K562 (cell line): ENCODE measurements around the gene DLX3. TPM values are rescaled to one million over a fixed set of nuclear protein-coding genes. Genes with fewer than 3 reads are reported as not detected.

Experiments
- ATAC-seq: fragments of 200-7000 bp; cut with Tn5 transposase; 3 replicates; pipeline ENCODE4 v1.9.1; 2020; ENCODE audit warnings: moderate library complexity
- BruUV-seq: library from RNA; stranded (reverse); fragments of 400-500 nt; replicated peaks from 2 replicates; lab custom pipeline; 2021; lab: Mats Ljungman, UMichigan
- CTCF ChIA-PET: fragments of 300-600 bp; formaldehyde crosslinking; extraction: SDS; loops from one replicate; lab custom pipeline; 2021; ENCODE audit warnings: low intra/inter-chr PET ratio; lab: Yijun Ruan, JAX
- POLR2A ChIA-PET: fragments of 300-600, 350-650 bp; sonication (Branson Sonifier 250); formaldehyde crosslinking; extraction: SDS; loops from one replicate; lab custom pipeline; 2021; ENCODE audit warnings: antibody characterized with exemption, inconsistent platforms; lab: Yijun Ruan, JAX
- DNase-seq, 4 experiments: peaks; one replicate each; pipeline versions ENCODE4 v3.0.0 to v3.0.0-alpha.2; 2011 to 2018; ENCODE audit warnings: low spot score in 3 of 4, mixed read lengths in 3 of 4; ENCODE audit errors: extremely low read depth in 1 of 4
- FAIRE-seq: peaks from 2 replicates; lab custom pipeline; 2011; peaks lifted over from hg19 to GRCh38; lab: Jason Lieb, UNC
- H2AFZ ChIP-seq: 2 replicates; pipeline ENCODE4 v1.6.0; 2011; ENCODE audit warnings: low read depth, low read length, control low read depth, inconsistent platforms
- H3K27ac ChIP-seq: fragments of 200-600 bp; 3 replicates; pipeline ENCODE4 v1.8.0; 2011; ENCODE audit warnings: low read depth, mild to moderate bottlenecking, control low read depth, inconsistent platforms, low read length, moderate library complexity, mixed read lengths; ENCODE audit errors: extremely low read depth
- H3K27me3 ChIP-seq, 2 experiments: fragments of 300-600 bp in 1 of 2; 2 replicates in 1 of 2; 3 replicates in 1 of 2; pipeline versions ENCODE4 v1.6.0 to v1.8.0; 2011; ENCODE audit warnings: inconsistent platforms in 2 of 2, low read length in 2 of 2, mild to moderate bottlenecking in 1 of 2, mixed read lengths in 1 of 2, moderate library complexity in 1 of 2; ENCODE audit not compliant: control insufficient read depth in 2 of 2, insufficient read depth in 2 of 2
- H3K36me3 ChIP-seq: fragments of 300-600 bp; 3 replicates; pipeline ENCODE4 v1.8.0; 2011; ENCODE audit warnings: mild to moderate bottlenecking, low read length, inconsistent platforms; ENCODE audit not compliant: control insufficient read depth, insufficient read depth
- H3K4me1 ChIP-seq, 2 experiments: fragments of 200-600 bp in 1 of 2; replicated peaks in 1 of 2; 2 replicates in 1 of 2; 3 replicates in 1 of 2; pipeline versions ENCODE4 v1.5.1 to v1.8.0; 2011; ENCODE audit warnings: inconsistent platforms in 2 of 2, low read length in 2 of 2, mild to moderate bottlenecking in 1 of 2, mixed read lengths in 1 of 2, moderate library complexity in 1 of 2; ENCODE audit not compliant: control insufficient read depth in 2 of 2, insufficient read depth in 2 of 2
- H3K4me2 ChIP-seq: 2 replicates; pipeline ENCODE4 v1.6.1; 2011; ENCODE audit warnings: low read length, control low read depth, inconsistent platforms, mixed read lengths; ENCODE audit not compliant: insufficient read depth
- H3K4me3 ChIP-seq: fragments of 200-600 bp; sonication (generic), shearing (Covaris generic); 2 replicates; pipeline ENCODE4 v1.5.1; 2016; ENCODE audit warnings: control low read depth, inconsistent platforms
- H3K79me2 ChIP-seq: fragments of 200-600 bp; 3 replicates; pipeline ENCODE4 v1.8.0; 2011; ENCODE audit warnings: low read length, inconsistent platforms; ENCODE audit not compliant: control insufficient read depth, insufficient read depth
- H3K9ac ChIP-seq, 2 experiments: 2 replicates each; pipeline versions ENCODE4 v1.6.0 to v1.6.1; 2011; ENCODE audit warnings: low read depth in 2 of 2, low read length in 2 of 2, control low read depth in 1 of 2, inconsistent platforms in 1 of 2, mild to moderate bottlenecking in 1 of 2, mixed read lengths in 1 of 2; ENCODE audit not compliant: insufficient read depth in 1 of 2
- H3K9me1 ChIP-seq: one replicate; pipeline ENCODE4 v1.6.0; 2011; ENCODE audit warnings: inconsistent platforms, mild to moderate bottlenecking, low read length, moderate library complexity; ENCODE audit not compliant: control insufficient read depth, insufficient read depth
- H3K9me3 ChIP-seq: replicated peaks from 2 replicates; pipeline ENCODE4 v1.5.1; 2011; ENCODE audit warnings: low read depth, low read length, inconsistent platforms; ENCODE audit not compliant: control insufficient read depth, insufficient read depth
- H4K20me1 ChIP-seq: replicated peaks from 2 replicates; pipeline ENCODE4 v1.6.1; 2011; ENCODE audit warnings: low read length, inconsistent platforms, mixed read lengths; ENCODE audit not compliant: control insufficient read depth, insufficient read depth
- ATF1 ChIP-seq, 2 experiments: fragments of 450-650 bp in 1 of 2; IDR thresholded peaks; 2 replicates each; pipeline ENCODE4 v1.6.1; 2016; ENCODE audit warnings: missing compliant biosample characterization in 1 of 2, missing genetic modification characterization in 1 of 2
- BCOR ChIP-seq: fragments of 450-650 bp; IDR thresholded peaks from 2 replicates; pipeline ENCODE4 v1.6.1; 2016
- BRF1 ChIP-seq: IDR thresholded peaks from 3 replicates; pipeline ENCODE4 v1.6.1; 2011; ENCODE audit warnings: borderline replicate concordance, mild to moderate bottlenecking; ENCODE audit not compliant: insufficient read length; ENCODE audit errors: extremely low read depth
- MYNN ChIP-seq, 2 experiments: sonication (generic); formaldehyde crosslinking in 1 of 2; IDR thresholded peaks; 2 replicates each; pipeline versions ENCODE4 v1.5.0 to v1.6.1; 2016 to 2020; ENCODE audit warnings: antibody characterized with exemption in 1 of 2, missing genetic modification reagents in 1 of 2
- RBM25 ChIP-seq: fragments of 200-400 bp; formaldehyde crosslinking; IDR thresholded peaks from 2 replicates; pipeline ENCODE4 v1.6.1; 2018; ENCODE audit warnings: low read length, low read depth, moderate library complexity; ENCODE audit not compliant: severe bottlenecking
- YY1 ChIP-seq, 3 experiments: IDR thresholded peaks; 2 replicates each; pipeline ENCODE4 v1.6.1; 2011; ENCODE audit warnings: low read length in 2 of 3, mild to moderate bottlenecking in 2 of 3, moderate library complexity in 2 of 3, borderline replicate concordance in 1 of 3, control low read depth in 1 of 3, low read depth in 1 of 3; ENCODE audit not compliant: insufficient read depth in 3 of 3, insufficient replicate concordance in 2 of 3, control insufficient read depth in 1 of 3, insufficient read length in 1 of 3; ENCODE audit errors: extremely low read depth in 1 of 3
- ZFP36 ChIP-seq: fragments of 150-350 bp; IDR thresholded peaks from 2 replicates; pipeline ENCODE4 v1.6.1; 2018; ENCODE audit warnings: low read length, low read depth; ENCODE audit not compliant: partially characterized antibody
- WGBS: fragments of 100-300 bp; shearing (Covaris generic); methylation state at CpG from one replicate; pipeline ENCODE4 v1.1.6; 2016; ENCODE audit warnings: low coverage, mixed read lengths; ENCODE audit not compliant: insufficient coverage; ENCODE audit errors: missing lambda C conversion rate; 5-methylcytosine and 5-hydroxymethylcytosine counted together
- in situ Hi-C: fragments of 300-500 bp; cut with MboI; formaldehyde crosslinking; loops from 4 replicates; pipeline ENCODE4 v1.15.0; 2018; ENCODE audit warnings: inconsistent platforms, mixed read lengths
- intact Hi-C: fragments of 100-400 bp; cut with micrococcal nuclease; formaldehyde crosslinking; loops from 2 replicates; pipeline ENCODE4 v1.14.2; 2022
- polyA plus RNA-seq, 8 experiments: library from polyadenylated mRNA; depleted of rRNA in 4 of 8; stranded (reverse) in 5 of 8; unstranded in 3 of 8; fragments of >200 nt; fragmentation: Nextera tagmentation in 2 of 8; fragmentation: Illumina TruSeq in 1 of 8; extraction: Ambion mirVana in 2 of 8; extraction: Trizol in 1 of 8; gene quantifications; 2 replicates each; pipeline versions ENCODE4 v1.2.1 to v1.2.3, GENCODE V29; 2011 to 2014; ENCODE audit warnings: inconsistent platforms in 1 of 8, missing spikeins in 1 of 8
- total RNA-seq, 7 experiments: library from RNA; depleted of rRNA in 6 of 7; stranded (reverse); fragments of >200 nt in 6 of 7; fragmentation: Illumina TruSeq in 2 of 7; extraction: Trizol in 2 of 7; gene quantifications; 2 replicates each; pipeline versions ENCODE4 v1.2.1 to v1.2.3, GENCODE V29; 2011 to 2021; ENCODE audit warnings: low replicate concordance in 1 of 7
- TF ChIP-seq, protein P1 (sequence below), 2 experiments: fragments of 250-450 bp in 1 of 2; fragments of 450-650 bp in 1 of 2; sonication (Bioruptor Pico) in 1 of 2; IDR thresholded peaks; 2 replicates each; pipeline versions ENCODE4 v1.6.1 to v1.8.0; 2016 to 2021; ENCODE audit warnings: mild to moderate bottlenecking in 2 of 2, moderate library complexity in 2 of 2, missing compliant biosample characterization in 1 of 2, missing genetic modification characterization in 1 of 2
- TF ChIP-seq, protein P2 (sequence below): sonication (generic); formaldehyde crosslinking; IDR thresholded peaks from 2 replicates; pipeline ENCODE4 v1.8.0; 2022; ENCODE audit warnings: mild to moderate bottlenecking, missing genetic modification reagents

Gene DLX3
- total and polyA plus RNA-seq, 9 of the 15 experiments (the other 6 are each of a cell fraction or from before 2014, with no cell fraction given), result not detected

DNA sequence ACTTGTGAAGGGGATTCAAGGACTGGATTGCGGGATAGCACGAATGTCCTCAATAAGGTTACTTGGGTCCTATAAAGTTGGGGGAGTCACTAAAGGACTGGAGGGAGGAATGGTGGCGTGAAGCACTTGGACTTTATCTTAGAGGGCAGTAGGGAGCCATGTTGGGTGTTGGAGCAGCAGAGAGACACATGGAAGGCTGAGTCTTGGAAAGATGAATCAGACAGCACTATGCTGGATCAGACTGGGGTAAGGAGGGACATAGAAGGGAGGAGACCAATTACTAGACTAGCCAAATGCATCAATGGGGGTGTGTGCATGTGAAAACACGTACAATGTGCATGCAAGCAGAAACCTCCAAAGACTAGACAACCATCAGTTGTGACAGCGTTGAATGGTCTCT is 52.1 kb downstream of the DLX3 start:
- 2% methylated on average over 5 of the region's 5 CpGs for WGBS
- no TSS peak for BruUV-seq
- no peak overlapping the region for H3K4me3 ChIP-seq
- DNase-seq (no peak), ATAC-seq (no peak)
- no peaks in the 10 kb centered on the region for H3K36me3 ChIP-seq
- in situ Hi-C loops, result no loop called here
- no peak overlapping the region for H2AFZ ChIP-seq
- no peak overlapping the region for H3K9ac ChIP-seq
- no peaks in the 10 kb centered on the region for H3K9me1 ChIP-seq
- TF ChIP-seq, protein P1, sequence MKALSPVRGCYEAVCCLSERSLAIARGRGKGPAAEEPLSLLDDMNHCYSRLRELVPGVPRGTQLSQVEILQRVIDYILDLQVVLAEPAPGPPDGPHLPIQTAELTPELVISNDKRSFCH (CRISPR knock-in tag; IDR thresholded peaks at IDR 0.05), result no peak
- TF ChIP-seq, protein P1 (tag; IDR thresholded peaks at IDR 0.05), result 0 out of 2 replicates have a peak, but pooled peaks have one; percentile 16
- TF ChIP-seq, protein P2, sequence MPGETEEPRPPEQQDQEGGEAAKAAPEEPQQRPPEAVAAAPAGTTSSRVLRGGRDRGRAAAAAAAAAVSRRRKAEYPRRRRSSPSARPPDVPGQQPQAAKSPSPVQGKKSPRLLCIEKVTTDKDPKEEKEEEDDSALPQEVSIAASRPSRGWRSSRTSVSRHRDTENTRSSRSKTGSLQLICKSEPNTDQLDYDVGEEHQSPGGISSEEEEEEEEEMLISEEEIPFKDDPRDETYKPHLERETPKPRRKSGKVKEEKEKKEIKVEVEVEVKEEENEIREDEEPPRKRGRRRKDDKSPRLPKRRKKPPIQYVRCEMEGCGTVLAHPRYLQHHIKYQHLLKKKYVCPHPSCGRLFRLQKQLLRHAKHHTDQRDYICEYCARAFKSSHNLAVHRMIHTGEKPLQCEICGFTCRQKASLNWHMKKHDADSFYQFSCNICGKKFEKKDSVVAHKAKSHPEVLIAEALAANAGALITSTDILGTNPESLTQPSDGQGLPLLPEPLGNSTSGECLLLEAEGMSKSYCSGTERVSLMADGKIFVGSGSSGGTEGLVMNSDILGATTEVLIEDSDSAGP, result no peak
- TF ChIP-seq BRF1 (no peak), ZFP36 (peak; percentile 61), ATF1 (CRISPR knock-in tag; IDR thresholded peaks at IDR 0.05) (no peak), ATF1 (tag; IDR thresholded peaks at IDR 0.05) (no peak), BCOR (peak; percentile 68), MYNN (IDR thresholded peaks at IDR 0.05) (no peak), MYNN (CRISPR knock-in tag; IDR thresholded peaks at IDR 0.05) (no peak), YY1 (IDR thresholded peaks at IDR 0.05; ENCODE audit: borderline replicate concordance in 1 of 3, control insufficient read depth in 1 of 3, extremely low read depth in 1 of 3, insufficient read depth in 3 of 3, insufficient read length in 1 of 3, insufficient replicate concordance in 2 of 3, low read depth in 1 of 3, low read length in 2 of 3) (no peak), RBM25 (peak; percentile 28)
- TF ChIP-seq, all 486 proteins: peak for 4
- H3K4me2 ChIP-seq, result no peak overlapping the region
- POLR2A ChIA-PET, result interaction anchor here (0.7 to 1.3 kb wide), 3 partner anchors 8 to 12 kb away, joined by 3 read pairs; no protein-coding TSS in a partner anchor
- H3K27me3 ChIP-seq, result peaks cover 42 to 83% of the 10 kb centered on the region in 2 experiments
- intact Hi-C loops, result no loop called here
- CTCF ChIA-PET, result no interaction called here
- H3K4me1 ChIP-seq, result peaks cover 4 to 10% of the 10 kb centered on the region in 2 experiments; a peak in 4 of 5 replicates
- H3K9me3 ChIP-seq, result no peaks in the 10 kb centered on the region
- no peak for FAIRE-seq
- no peaks in the 10 kb centered on the region for H3K79me2 ChIP-seq
- H3K27ac ChIP-seq, result no peak overlapping the region
- H4K20me1 ChIP-seq, result 0 out of 2 replicates have a peak, but pooled peaks cover 14% of the 10 kb centered on the region
